Fibroblast of gingiva (primary cell): ENCODE measurements around the gene LRRC28.

Source experiments
- DNase-seq: peaks from one replicate; pipeline ENCODE4 v3.0.0-alpha.2; 2011; ENCODE audit warnings: low read depth

The LRRC28 gene

DNA sequence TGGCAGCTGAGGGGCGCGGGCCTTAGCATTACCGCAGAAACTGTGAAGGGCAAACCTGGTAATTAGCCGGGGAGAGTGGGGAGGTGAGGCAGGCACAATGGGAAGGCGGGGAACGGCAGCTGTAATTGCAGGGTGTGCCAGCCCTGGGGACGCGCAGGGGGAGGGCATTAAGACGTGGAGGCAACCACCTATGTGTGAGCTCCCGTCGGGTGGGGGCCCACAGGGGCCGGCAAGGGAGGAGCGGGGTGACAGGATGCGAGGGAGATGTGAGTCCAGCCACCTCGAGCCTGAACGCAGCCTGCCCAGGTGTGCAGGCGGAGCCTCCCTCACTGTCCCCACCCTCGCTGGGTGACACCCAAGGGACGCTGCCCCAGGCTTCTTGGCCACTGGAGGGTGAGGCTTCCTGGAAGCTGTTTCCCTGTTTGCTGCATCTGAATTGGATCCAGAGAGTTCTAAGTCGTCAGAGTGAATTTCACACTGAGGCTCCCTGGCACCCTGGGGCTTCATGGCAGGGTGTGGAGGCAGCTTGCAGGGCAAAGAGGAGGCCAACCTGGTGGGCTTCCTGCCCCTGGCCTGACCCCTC is 183.9 kb downstream of the LRRC28 start:
- DNase-seq: no peak

DNA sequence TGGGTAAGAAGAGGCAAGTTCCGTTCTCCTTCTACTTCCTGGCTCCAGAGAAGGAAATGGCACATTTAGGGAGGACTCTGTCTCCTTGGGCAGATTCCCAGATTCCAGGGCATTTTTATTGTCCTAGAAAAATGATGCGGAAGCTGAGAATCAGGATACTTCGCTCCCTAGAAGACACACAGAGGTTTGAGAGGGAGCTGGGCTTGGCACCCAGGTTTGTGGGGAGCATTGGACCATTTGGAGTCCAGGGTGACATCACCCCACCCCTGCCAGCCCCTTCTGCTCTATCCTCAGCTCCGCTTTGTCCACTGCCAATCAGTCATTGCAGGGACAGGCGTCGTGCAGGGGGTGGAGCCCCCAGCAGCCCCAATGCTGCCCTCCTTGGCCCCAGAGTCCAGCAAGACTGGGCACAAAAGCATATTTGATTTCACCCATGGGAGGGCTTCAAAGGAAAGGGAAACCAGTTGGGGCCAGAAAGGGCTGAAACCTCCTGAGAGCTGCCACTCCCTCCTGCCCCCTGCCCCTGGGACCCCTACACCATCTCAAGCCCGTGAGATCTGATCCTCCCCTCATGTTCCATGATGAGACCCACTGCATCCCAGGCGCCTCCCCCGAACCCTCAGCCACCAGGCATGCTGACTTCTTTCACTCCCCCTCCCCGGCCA is 184.7 kb downstream of the LRRC28 start:
- no peak for DNase-seq

DNA sequence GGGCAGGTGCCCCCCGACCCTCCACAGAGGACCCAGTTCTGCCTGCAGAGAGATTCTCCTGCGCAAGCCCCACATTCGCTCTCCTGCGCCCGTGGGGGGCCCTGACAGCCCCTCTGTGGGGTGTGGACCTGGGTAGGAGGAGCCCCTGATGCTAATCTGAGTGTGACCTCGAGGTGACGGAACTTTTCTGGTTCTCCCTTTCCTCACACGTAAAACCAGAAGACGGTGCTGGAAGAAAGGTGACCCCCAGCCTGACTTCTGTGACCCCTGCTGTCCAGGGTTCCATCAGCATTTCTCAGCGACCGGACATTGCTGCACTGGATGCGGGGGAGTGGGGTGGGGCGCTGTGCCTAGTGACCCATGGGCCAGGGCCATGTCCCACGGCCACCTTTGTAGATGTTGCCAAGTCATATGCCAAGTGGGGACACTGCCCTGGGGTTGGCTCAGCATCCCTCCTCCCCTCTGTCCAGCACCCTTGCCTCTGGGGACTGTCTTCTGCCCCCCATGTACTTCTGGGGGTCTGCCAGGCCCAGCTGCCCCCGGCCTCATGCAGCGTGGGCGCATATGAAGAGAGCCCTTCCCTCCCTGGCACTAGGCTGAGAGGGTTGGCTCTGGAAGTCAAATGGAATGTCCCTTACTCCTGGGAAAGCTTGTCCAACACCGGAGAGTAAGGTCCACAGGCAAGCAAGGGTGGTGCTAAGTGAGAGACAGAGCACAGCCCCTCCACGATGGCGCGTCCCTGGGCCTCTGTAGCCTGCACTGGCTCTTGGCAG is 185.4 kb downstream of the LRRC28 start:
- DNase-seq: no peak

- no peak for DNase-seq
These were observed 186.3 kb downstream of the LRRC28 start for GRCh38 chr15:99437315-99438223.

GRCh38 chr15:99438224-99438585 is 186.9 kb downstream of the LRRC28 start:
- DNase-seq: no peak

GRCh38 chr15:99438691-99439523 is 187.6 kb downstream of the LRRC28 start:
- DNase-seq: no peak

DNA sequence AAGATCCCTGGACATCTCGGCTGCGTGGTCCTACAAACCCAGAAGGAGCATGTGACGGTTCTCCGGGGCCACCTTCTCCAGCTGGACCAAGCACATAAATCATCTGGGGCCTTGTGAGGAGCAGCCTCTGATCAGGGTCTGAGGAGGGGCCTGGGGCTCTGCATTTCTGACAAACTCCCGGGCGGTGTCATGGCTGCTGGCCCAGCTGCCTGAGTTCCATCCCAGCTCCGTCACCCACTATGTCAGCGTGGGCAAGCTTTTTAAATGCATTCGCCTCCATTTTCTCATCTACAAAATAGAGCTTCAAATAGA is 188.2 kb downstream of the LRRC28 start:
- DNase-seq: no peak

DNA sequence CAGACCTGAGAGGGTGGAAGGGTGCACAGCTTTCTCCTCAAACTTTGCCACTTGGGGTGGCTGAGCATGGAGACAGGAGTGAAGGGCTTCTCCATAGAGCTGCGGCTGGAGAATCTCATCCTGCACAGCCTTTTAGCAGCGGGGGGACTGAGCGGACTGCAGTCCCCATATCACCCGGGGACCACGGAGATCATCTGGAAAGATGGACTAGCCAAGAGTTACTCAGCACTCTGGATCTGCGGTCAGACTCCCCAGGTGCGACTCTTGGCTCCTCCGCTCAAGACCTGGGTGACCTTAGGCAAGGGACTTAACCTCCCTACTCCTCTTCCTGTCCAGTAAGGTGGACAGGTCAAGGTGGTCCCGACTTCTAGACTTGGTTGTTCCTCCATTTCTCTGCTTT is 188.7 kb downstream of the LRRC28 start:
- no peak for DNase-seq
